Calu3 (cell line): ENCODE measurements around the gene FLT3. TPM values are rescaled to one million over a fixed set of nuclear protein-coding genes. Genes with fewer than 3 reads are reported as not detected.

Source experiments
- BruUV-seq: library from RNA; stranded (reverse); fragments of 400-500 nt; replicated peaks from 2 replicates; lab custom pipeline; 2021; lab: Mats Ljungman, UMichigan
- CTCF ChIA-PET: fragments of 300-600 bp; sonication (Branson Sonifier 250); formaldehyde crosslinking; loops from one replicate; lab custom pipeline; 2022; ENCODE audit warnings: antibody characterized with exemption; lab: Charles Lee
- DNase-seq: peaks from one replicate; pipeline ENCODE4 v3.0.0; 2022
- H3K27ac Mint-ChIP-seq: one replicate; pipeline ENCODE4 v1.8.0; 2022; ENCODE audit warnings: mixed read lengths; ENCODE audit not compliant: unreplicated experiment
- H3K27me3 Mint-ChIP-seq: one replicate; pipeline ENCODE4 v1.8.0; 2022; ENCODE audit warnings: mixed read lengths; ENCODE audit not compliant: unreplicated experiment
- H3K36me3 Mint-ChIP-seq: one replicate; pipeline ENCODE4 v1.8.0; 2022; ENCODE audit warnings: mild to moderate bottlenecking, moderate library complexity, mixed read lengths; ENCODE audit not compliant: insufficient read depth, unreplicated experiment
- H3K4me1 Mint-ChIP-seq: one replicate; pipeline ENCODE4 v1.8.0; 2022; ENCODE audit warnings: mild to moderate bottlenecking, low read depth, mixed read lengths; ENCODE audit not compliant: unreplicated experiment
- H3K4me3 Mint-ChIP-seq: one replicate; pipeline ENCODE4 v1.8.0; 2022; ENCODE audit warnings: mild to moderate bottlenecking, low read depth, moderate library complexity, mixed read lengths; ENCODE audit not compliant: unreplicated experiment
- H3K9me3 Mint-ChIP-seq: one replicate; pipeline ENCODE4 v1.8.0; 2022; ENCODE audit warnings: low read depth, mixed read lengths; ENCODE audit not compliant: unreplicated experiment
- CTCF ChIP-seq: fragments of 200-600 bp; IDR thresholded peaks from one replicate; pipeline ENCODE4 v1.8.0; 2022; ENCODE audit warnings: antibody characterized with exemption; ENCODE audit not compliant: unreplicated experiment
- intact Hi-C: fragments of 100-400 bp; cut with micrococcal nuclease; formaldehyde crosslinking; loops from one replicate; pipeline ENCODE4 v1.10.0; 2022; ENCODE audit not compliant: unreplicated experiment
- total RNA-seq: library from RNA; stranded (reverse); gene quantifications from 2 replicates; pipeline ENCODE4 v1.2.3, GENCODE V29; 2022

FLT3 gene
- total RNA-seq, 1 experiment from 2014 or later: not detected

- Mint-ChIP-seq H3K27ac (no peak overlapping the region), H3K4me3 (no peak overlapping the region), H3K27me3 (no peaks in the 10 kb centered on the region), H3K36me3 (no peaks in the 10 kb centered on the region), H3K4me1 (peaks cover 9% of the 10 kb centered on the region), H3K9me3 (no peaks in the 10 kb centered on the region)
- no peak for DNase-seq
- no peak for TF ChIP-seq CTCF
- intact Hi-C loops: no loop called here
- CTCF ChIA-PET: no interaction called here
- BruUV-seq: no TSS peak
These were observed 53.4 kb downstream of the FLT3 start for GRCh38 chr13:28046981-28047380.

GRCh38 chr13:28045861-28046260, 54.5 kb downstream of the FLT3 start:
- no peaks in the 10 kb centered on the region for H3K36me3 Mint-ChIP-seq
- intact Hi-C loops: no loop called here
- no peak for TF ChIP-seq CTCF
- no peaks in the 10 kb centered on the region for H3K27me3 Mint-ChIP-seq
- DNase-seq: no peak
- H3K27ac Mint-ChIP-seq: no peak overlapping the region
- H3K4me3 Mint-ChIP-seq: no peak overlapping the region
- no TSS peak for BruUV-seq
- peaks cover 9% of the 10 kb centered on the region for H3K4me1 Mint-ChIP-seq
- no peaks in the 10 kb centered on the region for H3K9me3 Mint-ChIP-seq
- CTCF ChIA-PET: interaction anchor here (0.6 kb wide), 1 partner anchor 126 kb away, joined by 3 read pairs; no protein-coding TSS in a partner anchor

- CTCF ChIA-PET: no interaction called here
- DNase-seq: no peak
- Mint-ChIP-seq H3K27ac (no peak overlapping the region), H3K36me3 (no peaks in the 10 kb centered on the region), H3K9me3 (no peaks in the 10 kb centered on the region), H3K27me3 (peaks cover 11% of the 10 kb centered on the region), H3K4me1 (no peaks in the 10 kb centered on the region), H3K4me3 (no peak overlapping the region)
- intact Hi-C loops: no loop called here
- TF ChIP-seq CTCF: no peak
- no TSS peak for BruUV-seq
These were observed 55.8 kb downstream of the FLT3 start for GRCh38 chr13:28044608-28045007.

GRCh38 chr13:28043224-28043623, 57.2 kb downstream of the FLT3 start:
- CTCF ChIA-PET: no interaction called here
- no peak for TF ChIP-seq CTCF
- H3K27ac Mint-ChIP-seq: no peak overlapping the region
- H3K9me3 Mint-ChIP-seq: no peaks in the 10 kb centered on the region
- DNase-seq: no peak
- no peaks in the 10 kb centered on the region for H3K36me3 Mint-ChIP-seq
- peaks cover 13% of the 10 kb centered on the region for H3K27me3 Mint-ChIP-seq
- H3K4me1 Mint-ChIP-seq: no peaks in the 10 kb centered on the region
- intact Hi-C loops: no loop called here
- no TSS peak for BruUV-seq
- no peak overlapping the region for H3K4me3 Mint-ChIP-seq
